SK-N-SH (cell line): Measurements from ENCODE around the gene STAT6. TPM values are rescaled to one million over a fixed set of nuclear protein-coding genes. Genes with fewer than 3 reads are reported as not detected.

Experiments used
- CTCF ChIA-PET: fragments of 300-600, 350-600 bp; formaldehyde crosslinking; extraction: SDS; loops from one replicate; lab custom pipeline; 2021; lab: Yijun Ruan, JAX
- POLR2A ChIA-PET: fragments of 350-600 bp; sonication (Branson Sonifier 250); formaldehyde crosslinking; extraction: SDS; loops from one replicate; lab custom pipeline; 2020; ENCODE audit warnings: antibody characterized with exemption, inconsistent platforms; lab: Yijun Ruan, JAX
- DNase-seq: peaks from one replicate; pipeline ENCODE4 v3.0.0; 2012
- H2AFZ ChIP-seq: fragments of 200-600 bp; sonication (generic); 2 replicates; pipeline ENCODE4 v1.8.1; 2016; ENCODE audit warnings: antibody characterized with exemption, mild to moderate bottlenecking, low read depth
- H3F3A ChIP-seq: fragments of 200-600 bp; sonication (generic); replicated peaks from 2 replicates; pipeline ENCODE3; 2016; ENCODE audit warnings: antibody characterized with exemption, mild to moderate bottlenecking; ENCODE audit not compliant: insufficient read depth
- H3K27ac ChIP-seq, 2 experiments: fragments of 200-500 bp in 1 of 2; fragments of 200-600 bp in 1 of 2; sonication (Bioruptor generic) in 1 of 2; sonication (generic), shearing (Covaris generic) in 1 of 2; 2 replicates each; pipeline versions ENCODE4 v1.5.1 to v1.6.1; 2014 to 2016; ENCODE audit warnings: low read depth in 2 of 2, inconsistent platforms in 1 of 2, low read length in 1 of 2, mild to moderate bottlenecking in 1 of 2, mixed read lengths in 1 of 2
- H3K27me3 ChIP-seq: fragments of 200-600 bp; sonication (generic), shearing (Covaris generic); 2 replicates; pipeline ENCODE4 v1.6.1; 2016; ENCODE audit warnings: mixed run types; ENCODE audit not compliant: insufficient read depth
- H3K36me3 ChIP-seq, 2 experiments: fragments of 200-500 bp in 1 of 2; fragments of 200-600 bp in 1 of 2; sonication (Bioruptor generic) in 1 of 2; sonication (generic) in 1 of 2; replicated peaks in 1 of 2; 2 replicates each; pipeline versions ENCODE3 to v1.5.1; 2014 to 2016; ENCODE audit warnings: low read length in 1 of 2, mild to moderate bottlenecking in 1 of 2; ENCODE audit not compliant: insufficient read depth in 2 of 2, control insufficient read depth in 1 of 2
- H3K4me1 ChIP-seq, 2 experiments: fragments of 200-500 bp in 1 of 2; fragments of 200-600 bp in 1 of 2; sonication (Bioruptor generic) in 1 of 2; sonication (generic), shearing (Covaris generic) in 1 of 2; 2 replicates each; pipeline versions ENCODE4 v1.5.1 to v1.6.1; 2014 to 2016; ENCODE audit warnings: low read depth in 1 of 2, low read length in 1 of 2, mixed run types in 1 of 2; ENCODE audit not compliant: insufficient read depth in 2 of 2, control insufficient read depth in 1 of 2
- H3K4me2 ChIP-seq: fragments of 200-600 bp; sonication (generic), shearing (Covaris generic); 2 replicates; pipeline ENCODE4 v1.6.1; 2017; ENCODE audit warnings: mixed run types
- H3K4me3 ChIP-seq, 2 experiments: fragments of 200-500 bp in 1 of 2; fragments of 200-600 bp in 1 of 2; sonication (Bioruptor generic) in 1 of 2; sonication (generic), shearing (Covaris generic) in 1 of 2; 2 replicates each; pipeline versions ENCODE4 v1.5.1 to v1.8.1; 2014 to 2016; ENCODE audit warnings: low read depth in 2 of 2, inconsistent platforms in 1 of 2, low read length in 1 of 2, mild to moderate bottlenecking in 1 of 2, mixed read lengths in 1 of 2, moderate library complexity in 1 of 2
- H3K79me2 ChIP-seq: fragments of 200-600 bp; sonication (generic); 2 replicates; pipeline ENCODE4 v1.8.1; 2017; ENCODE audit warnings: mild to moderate bottlenecking; ENCODE audit not compliant: insufficient read depth
- H3K9ac ChIP-seq: fragments of 200-600 bp; sonication (generic); 2 replicates; pipeline ENCODE4 v1.6.1; 2017; ENCODE audit warnings: mixed run types
- H3K9me2 ChIP-seq: fragments of 200-600 bp; sonication (generic); 2 replicates; pipeline ENCODE4 v1.6.1; 2017; ENCODE audit warnings: mixed run types
- H3K9me3 ChIP-seq: fragments of 200-600 bp; sonication (generic); 2 replicates; pipeline ENCODE4 v1.6.1; 2017; ENCODE audit warnings: mixed run types, mild to moderate bottlenecking, moderate library complexity
- H4K20me1 ChIP-seq: fragments of 200-600 bp; sonication (generic); 2 replicates; pipeline ENCODE4 v1.6.1; 2017; ENCODE audit warnings: mild to moderate bottlenecking, mixed run types; ENCODE audit not compliant: insufficient read depth
- EP300 ChIP-seq, 2 experiments: IDR thresholded peaks; 2 replicates each; pipeline versions ENCODE4 v1.4.0 to v1.6.1; 2012; ENCODE audit warnings: borderline replicate concordance in 1 of 2, low read depth in 1 of 2, low read length in 1 of 2
- FOXJ3 ChIP-seq: sonication (generic); formaldehyde crosslinking; IDR thresholded peaks from 2 replicates; pipeline ENCODE4 v1.5.1; 2020; ENCODE audit warnings: mild to moderate bottlenecking, missing genetic modification reagents
- GABPA ChIP-seq: IDR thresholded peaks from 2 replicates; pipeline ENCODE4 v1.4.0; 2012; ENCODE audit warnings: low read depth, mild to moderate bottlenecking
- JUND ChIP-seq: IDR thresholded peaks from 2 replicates; pipeline ENCODE4 v1.4.0; 2012
- MAX ChIP-seq: IDR thresholded peaks from 2 replicates; pipeline ENCODE4 v1.4.0; 2012; ENCODE audit warnings: low read depth
- RAD21 ChIP-seq: IDR thresholded peaks from 2 replicates; pipeline ENCODE4 v1.6.1; 2012; ENCODE audit warnings: mild to moderate bottlenecking, low read length
- REST ChIP-seq: IDR thresholded peaks from 2 replicates; pipeline ENCODE4 v1.6.1; 2012; ENCODE audit warnings: mild to moderate bottlenecking, low read depth, low read length, moderate library complexity
- RFX5 ChIP-seq: IDR thresholded peaks from 2 replicates; pipeline ENCODE4 v1.6.1; 2012; ENCODE audit warnings: mild to moderate bottlenecking, improper control_type of control experiment, low read length
- SMC3 ChIP-seq: IDR thresholded peaks from 2 replicates; pipeline ENCODE4 v1.6.1; 2012; ENCODE audit warnings: low read depth, low read length, improper control_type of control experiment
- TCF12 ChIP-seq: IDR thresholded peaks from 2 replicates; pipeline ENCODE4 v1.4.0; 2012
- WGBS: methylation state at CpG from one replicate; pipeline ENCODE4 v1.1.6; 2017; ENCODE audit warnings: low lambda C conversion rate; 5-methylcytosine and 5-hydroxymethylcytosine counted together
- polyA plus RNA-seq, 3 experiments: library from polyadenylated mRNA; depleted of rRNA; stranded (reverse); fragments of >200 nt; gene quantifications; 2 replicates each; pipeline ENCODE4 v1.2.3, GENCODE V29; 2012

The STAT6 gene
- polyA plus RNA-seq, 1 of the 3 experiments (the other 2 are of a cell fraction) = 0.15 TPM

GRCh38 chr12:57107456-57108155 lies 3.6 kb downstream of the STAT6 start:
- 77% methylated on average over 7 of the region's 7 CpGs for whole genome bisulfite sequencing
- H3K36me3 ChIP-seq = no peaks in the 10 kb centered on the region
- POLR2A ChIA-PET = no interaction called here
- no peaks in the 10 kb centered on the region for H3F3A ChIP-seq
- no peak overlapping the region for H3K4me2 ChIP-seq
- H3K27me3 ChIP-seq = no peaks in the 10 kb centered on the region
- TF ChIP-seq REST (peak; percentile 46; the same call in 1 of the 2 replicates), JUND (no peak), FOXJ3 (no peak), RFX5 (no peak), SMC3 (no peak)
- TF ChIP-seq, all 33 proteins: peak for 1
- no peak overlapping the region for H3K27ac ChIP-seq
- H4K20me1 ChIP-seq = no peaks in the 10 kb centered on the region
- no peak overlapping the region for H3K9ac ChIP-seq
- CTCF ChIA-PET = interaction anchor here (0.9 to 23.2 kb wide), 6 partner anchors 15 to 106 kb away, joined by 3 to 339 read pairs (median 17); partner anchors contain the start of genes NEMP1 and ZBTB39
- H3K4me3 ChIP-seq = no peak overlapping the region
- H3K79me2 ChIP-seq = no peaks in the 10 kb centered on the region
- no peaks in the 10 kb centered on the region for H3K9me2 ChIP-seq
- peaks cover 0 to 11% of the 10 kb centered on the region in 2 experiments; a peak in 2 of 4 replicates for H3K4me1 ChIP-seq
- no peak for DNase-seq
- H2AFZ ChIP-seq = no peak overlapping the region
- no peaks in the 10 kb centered on the region for H3K9me3 ChIP-seq

GRCh38 chr12:57106021-57106708 lies 5.0 kb downstream of the STAT6 start:
- CTCF ChIA-PET = interaction anchor here (0.8 to 23.2 kb wide), 7 partner anchors 13 to 108 kb away, joined by 3 to 339 read pairs (median 5); partner anchors contain the start of genes NAB2 and NEMP1
- Histone ChIP-seq H3K27me3 (no peaks in the 10 kb centered on the region), H3K4me3 (no peak overlapping the region), H3K27ac (no peak overlapping the region), H3K79me2 (no peaks in the 10 kb centered on the region), H3K4me1 (peaks cover 0 to 2% of the 10 kb centered on the region in 2 experiments; a peak in 2 of 4 replicates), H3K9me3 (no peaks in the 10 kb centered on the region), H4K20me1 (no peaks in the 10 kb centered on the region), H3K9ac (no peak overlapping the region), H3K4me2 (no peak overlapping the region), H3F3A (no peaks in the 10 kb centered on the region), H3K36me3 (no peaks in the 10 kb centered on the region), H2AFZ (no peak overlapping the region), H3K9me2 (no peaks in the 10 kb centered on the region)
- DNase-seq = peak; percentile 6
- TF ChIP-seq MAX (no peak), EP300 (IDR thresholded peaks at IDR 0.05; ENCODE audit: borderline replicate concordance in 1 of 2, low read depth in 1 of 2, low read length in 1 of 2) (no peak), GABPA (no peak), TCF12 (no peak), RAD21 (no peak)
- 86% methylated on average over 9 of the region's 9 CpGs for WGBS
- POLR2A ChIA-PET = no interaction called here
